MM.1S (cell line): Measurements from ENCODE around the gene TMEM114.

Source experiments
- DNase-seq: peaks from one replicate; pipeline ENCODE4 v3.0.0-alpha.2; 2015
- H2AFZ ChIP-seq: fragments of 300-600 bp; sonication (generic); 2 replicates; pipeline ENCODE4 v1.6.0; 2016; ENCODE audit warnings: antibody characterized with exemption, low read length
- H3F3A ChIP-seq: fragments of 300-600 bp; sonication (generic); 2 replicates; pipeline ENCODE4 v1.6.1; 2016; ENCODE audit warnings: mild to moderate bottlenecking, antibody characterized with exemption, low read length, moderate library complexity, mixed read lengths; ENCODE audit not compliant: insufficient read depth
- H3K27ac ChIP-seq: fragments of 300-600 bp; sonication (generic); 2 replicates; pipeline ENCODE4 v1.5.1; 2016; ENCODE audit warnings: mild to moderate bottlenecking, low read length
- H3K27me3 ChIP-seq: fragments of 300-600 bp; sonication (generic); replicated peaks from 2 replicates; pipeline ENCODE4 v1.6.0; 2016; ENCODE audit warnings: low read length; ENCODE audit not compliant: insufficient read depth
- H3K36me3 ChIP-seq: fragments of 300-600 bp; sonication (generic); replicated peaks from 2 replicates; pipeline ENCODE4 v1.6.1; 2016; ENCODE audit warnings: mild to moderate bottlenecking, low read length, mixed read lengths; ENCODE audit not compliant: insufficient read depth
- H3K4me1 ChIP-seq: fragments of 300-600 bp; sonication (generic); 2 replicates; pipeline ENCODE4 v1.6.1; 2016; ENCODE audit warnings: low read length, mixed read lengths
- H3K4me2 ChIP-seq: fragments of 300-600 bp; sonication (generic); 2 replicates; pipeline ENCODE4 v1.6.0; 2016; ENCODE audit warnings: low read depth, low read length
- H3K4me3 ChIP-seq: fragments of 300-600 bp; sonication (generic); 2 replicates; pipeline ENCODE4 v1.5.1; 2016; ENCODE audit warnings: low read length, mixed read lengths
- H3K79me2 ChIP-seq: fragments of 300-600 bp; sonication (generic); 2 replicates; pipeline ENCODE4 v1.6.1; 2016; ENCODE audit warnings: mixed run types, low read length, mixed read lengths
- H3K9ac ChIP-seq: fragments of 300-600 bp; sonication (generic); 2 replicates; pipeline ENCODE4 v1.6.1; 2016; ENCODE audit warnings: low read length, mixed read lengths
- H3K9me2 ChIP-seq: fragments of 300-600 bp; sonication (generic); replicated peaks from 2 replicates; pipeline ENCODE4 v1.6.1; 2016; ENCODE audit warnings: mild to moderate bottlenecking, low read length, mixed read lengths; ENCODE audit not compliant: insufficient read depth
- H3K9me3 ChIP-seq: fragments of 300-600 bp; sonication (generic); replicated peaks from 2 replicates; pipeline ENCODE4 v1.6.1; 2016; ENCODE audit warnings: mild to moderate bottlenecking, low read length, mixed read lengths; ENCODE audit not compliant: insufficient read depth
- H4K20me1 ChIP-seq: fragments of 300-600 bp; sonication (generic); 2 replicates; pipeline ENCODE4 v1.6.1; 2016; ENCODE audit warnings: mild to moderate bottlenecking, low read length, moderate library complexity, mixed read lengths; ENCODE audit not compliant: insufficient read depth
- EZH2 ChIP-seq: fragments of 300-600 bp; sonication (generic); optimal IDR thresholded peaks from 2 replicates; pipeline ENCODE3; 2017; ENCODE audit warnings: low read depth, mild to moderate bottlenecking, antibody characterized with exemption, low read length, mixed read lengths
- EZH2phosphoT487 ChIP-seq: fragments of 300-600 bp; sonication (generic); IDR thresholded peaks from 2 replicates; pipeline ENCODE4 v1.6.1; 2018; ENCODE audit warnings: antibody characterized with exemption, low read length
- TF ChIP-seq, protein P1 (sequence below): fragments of 300-600 bp; sonication (generic); IDR thresholded peaks from 2 replicates; pipeline ENCODE4 v1.5.1; 2016; ENCODE audit warnings: antibody characterized with exemption, low read length, mixed read lengths

TMEM114 gene

DNA sequence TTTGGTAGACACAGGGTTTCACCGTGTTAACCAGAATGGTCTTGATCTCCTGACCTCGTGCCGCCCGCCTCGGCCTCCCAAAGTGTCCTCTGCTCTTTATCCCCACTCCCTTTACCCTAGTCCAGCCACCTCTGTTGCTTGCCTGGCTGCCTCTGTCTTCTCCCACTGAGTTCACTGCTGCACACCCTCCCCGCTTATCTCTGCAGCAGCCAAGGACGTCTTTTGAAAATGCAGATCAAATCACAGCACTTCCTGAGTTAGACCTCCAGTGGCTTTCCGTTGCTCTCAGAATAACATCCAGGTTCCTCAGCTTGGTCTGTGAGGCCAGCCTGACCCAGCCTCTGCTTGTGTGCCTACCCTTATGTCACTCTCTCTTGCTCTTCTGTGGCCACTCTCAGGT, 36.6 kb upstream of the TMEM114 start:
- DNase-seq: no peak
- H4K20me1 ChIP-seq: no peaks in the 10 kb centered on the region
- H3F3A ChIP-seq: no peaks in the 10 kb centered on the region
- no peaks in the 10 kb centered on the region for H3K27me3 ChIP-seq
- peaks cover 7% of the 10 kb centered on the region for H3K36me3 ChIP-seq
- no peak overlapping the region for H3K4me2 ChIP-seq
- no peaks in the 10 kb centered on the region for H3K4me1 ChIP-seq
- H3K9ac ChIP-seq: no peak overlapping the region
- peaks cover 48% of the 10 kb centered on the region for H3K79me2 ChIP-seq
- H3K9me2 ChIP-seq: no peaks in the 10 kb centered on the region
- H3K4me3 ChIP-seq: no peak overlapping the region
- H3K9me3 ChIP-seq: no peaks in the 10 kb centered on the region
- no peak overlapping the region for H2AFZ ChIP-seq
- TF ChIP-seq, protein P1, sequence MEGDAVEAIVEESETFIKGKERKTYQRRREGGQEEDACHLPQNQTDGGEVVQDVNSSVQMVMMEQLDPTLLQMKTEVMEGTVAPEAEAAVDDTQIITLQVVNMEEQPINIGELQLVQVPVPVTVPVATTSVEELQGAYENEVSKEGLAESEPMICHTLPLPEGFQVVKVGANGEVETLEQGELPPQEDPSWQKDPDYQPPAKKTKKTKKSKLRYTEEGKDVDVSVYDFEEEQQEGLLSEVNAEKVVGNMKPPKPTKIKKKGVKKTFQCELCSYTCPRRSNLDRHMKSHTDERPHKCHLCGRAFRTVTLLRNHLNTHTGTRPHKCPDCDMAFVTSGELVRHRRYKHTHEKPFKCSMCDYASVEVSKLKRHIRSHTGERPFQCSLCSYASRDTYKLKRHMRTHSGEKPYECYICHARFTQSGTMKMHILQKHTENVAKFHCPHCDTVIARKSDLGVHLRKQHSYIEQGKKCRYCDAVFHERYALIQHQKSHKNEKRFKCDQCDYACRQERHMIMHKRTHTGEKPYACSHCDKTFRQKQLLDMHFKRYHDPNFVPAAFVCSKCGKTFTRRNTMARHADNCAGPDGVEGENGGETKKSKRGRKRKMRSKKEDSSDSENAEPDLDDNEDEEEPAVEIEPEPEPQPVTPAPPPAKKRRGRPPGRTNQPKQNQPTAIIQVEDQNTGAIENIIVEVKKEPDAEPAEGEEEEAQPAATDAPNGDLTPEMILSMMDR: no peak
- TF ChIP-seq EZH2 (no peak), EZH2phosphoT487 (no peak)
- H3K27ac ChIP-seq: no peak overlapping the region

DNA sequence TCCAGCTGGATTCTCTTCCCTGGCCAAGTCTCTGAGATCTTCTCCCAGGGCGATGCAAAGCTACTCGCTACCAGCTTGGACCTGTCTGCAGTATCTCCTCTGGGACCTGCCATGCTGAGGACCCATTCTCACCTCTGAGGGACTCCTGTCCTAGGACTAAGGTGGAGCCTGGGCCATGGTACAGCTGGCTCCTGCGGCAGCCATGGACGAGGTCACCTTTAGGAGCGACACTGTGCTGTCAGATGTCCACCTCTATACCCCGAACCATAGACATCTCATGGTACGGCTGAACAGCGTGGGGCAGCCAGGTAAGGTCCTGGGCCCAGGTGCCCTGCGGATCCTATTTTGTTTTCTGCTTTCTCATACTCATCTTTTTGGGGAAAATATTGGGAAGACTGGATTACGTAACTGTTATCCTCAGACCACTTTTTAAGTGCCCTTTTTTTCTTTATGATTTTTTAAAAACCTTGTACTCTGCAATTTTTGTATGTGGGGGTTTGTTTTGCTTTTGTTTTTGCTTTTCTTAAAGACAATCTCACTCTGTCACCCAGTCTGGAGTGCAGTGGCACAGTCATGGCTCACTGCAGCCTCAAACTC, 35.3 kb upstream of the TMEM114 start:
- no peaks in the 10 kb centered on the region for H3K9me3 ChIP-seq

DNA sequence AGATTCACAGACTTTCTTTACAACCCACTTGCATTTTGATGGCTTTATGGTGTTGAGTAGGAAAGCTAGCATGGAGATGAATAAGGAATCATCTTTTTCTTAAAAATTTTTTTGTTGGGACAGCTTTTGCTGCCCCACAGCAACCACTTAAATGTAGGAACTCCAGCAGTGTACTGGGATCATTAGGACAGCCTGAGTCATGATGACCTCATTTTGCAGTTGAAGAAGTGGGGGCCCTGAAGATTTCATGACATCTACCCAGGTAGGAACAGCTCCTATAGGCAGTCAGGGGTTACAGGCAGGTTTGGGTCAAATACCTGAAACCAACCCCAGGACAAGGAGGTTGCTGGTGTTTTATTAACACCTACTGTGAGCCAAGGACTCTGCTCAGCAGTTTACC, 33.3 kb upstream of the TMEM114 start:
- H3K9me2 ChIP-seq: no peaks in the 10 kb centered on the region
- H3K9me3 ChIP-seq: no peaks in the 10 kb centered on the region
- H3K4me3 ChIP-seq: no peak overlapping the region
- no peak overlapping the region for H3K4me2 ChIP-seq
- no peaks in the 10 kb centered on the region for H3K27me3 ChIP-seq
- peaks cover 3% of the 10 kb centered on the region for H3K36me3 ChIP-seq
- H4K20me1 ChIP-seq: no peaks in the 10 kb centered on the region
- H3K9ac ChIP-seq: no peak overlapping the region
- H3K79me2 ChIP-seq: peaks cover 52% of the 10 kb centered on the region
- H3K4me1 ChIP-seq: no peaks in the 10 kb centered on the region
- no peaks in the 10 kb centered on the region for H3F3A ChIP-seq
- no peak overlapping the region for H2AFZ ChIP-seq
- no peak for TF ChIP-seq EZH2
- TF ChIP-seq, protein P1: no peak
- no peak for TF ChIP-seq EZH2phosphoT487
- no peak for DNase-seq
- H3K27ac ChIP-seq: no peak overlapping the region

More for the DNA sequence above, 35.3 kb upstream of the TMEM114 start:
- H3K4me1 ChIP-seq: no peaks in the 10 kb centered on the region
- H3K27me3 ChIP-seq: no peaks in the 10 kb centered on the region
- H3K4me3 ChIP-seq: no peak overlapping the region
- no peak for DNase-seq
- no peak overlapping the region for H2AFZ ChIP-seq
- no peak overlapping the region for H3K4me2 ChIP-seq
- H3F3A ChIP-seq: no peaks in the 10 kb centered on the region
- H3K9me2 ChIP-seq: no peaks in the 10 kb centered on the region
- no peak overlapping the region for H3K9ac ChIP-seq
- no peaks in the 10 kb centered on the region for H4K20me1 ChIP-seq
- H3K27ac ChIP-seq: no peak overlapping the region
- TF ChIP-seq, protein P1: no peak
- no peak for TF ChIP-seq EZH2phosphoT487
- TF ChIP-seq EZH2: no peak
- peaks cover 3% of the 10 kb centered on the region for H3K36me3 ChIP-seq
- peaks cover 52% of the 10 kb centered on the region for H3K79me2 ChIP-seq
